ENCODE results near the gene CD58. TPM values are rescaled to one million over a fixed set of nuclear protein-coding genes. Genes with fewer than 3 reads are reported as not detected.

The CD58 gene
- total and polyA plus RNA-seq, 9 of the 15 experiments (the other 6 are each of a cell fraction or from before 2014, with no cell fraction given) = 18.1 to 113 (median 37.4) TPM

GRCh38 chr1:116504308-116505156 lies 66.3 kb downstream of the CD58 start (continued):
- TF ChIP-seq ZHX1 (conservative IDR thresholded peaks at IDR 0.05; ENCODE audit: low read length) (no peak), NEUROD1 (IDR thresholded peaks at IDR 0.05; ENCODE audit: borderline replicate concordance, low read depth, low read length, partially characterized antibody) (peak; percentile 71), NR2C1 (IDR thresholded peaks at IDR 0.05) (peak; percentile 14; the same call in 1 of the 2 replicates), NR2C1 (tag; IDR thresholded peaks at IDR 0.05) (peak; percentile 64; the same call in 1 of the 2 replicates), E2F4 (CRISPR knock-in tag; IDR thresholded peaks at IDR 0.05; ENCODE audit: low read depth) (no peak), ZNF324 (CRISPR knock-in tag; IDR thresholded peaks at IDR 0.05) (no peak), ZNF766 (CRISPR knock-in tag; conservative IDR thresholded peaks at IDR 0.05) (peak; percentile 4; the same call in 1 of the 2 replicates), ZNF407 (IDR thresholded peaks at IDR 0.05; ENCODE audit: low read depth) (no peak), RBM25 (IDR thresholded peaks at IDR 0.05; ENCODE audit: low read depth, low read length, severe bottlenecking) (peak; percentile 93), MLX (CRISPR knock-in tag; conservative IDR thresholded peaks at IDR 0.05) (no peak)
